ENCODE results near the gene CEL.

DNA sequence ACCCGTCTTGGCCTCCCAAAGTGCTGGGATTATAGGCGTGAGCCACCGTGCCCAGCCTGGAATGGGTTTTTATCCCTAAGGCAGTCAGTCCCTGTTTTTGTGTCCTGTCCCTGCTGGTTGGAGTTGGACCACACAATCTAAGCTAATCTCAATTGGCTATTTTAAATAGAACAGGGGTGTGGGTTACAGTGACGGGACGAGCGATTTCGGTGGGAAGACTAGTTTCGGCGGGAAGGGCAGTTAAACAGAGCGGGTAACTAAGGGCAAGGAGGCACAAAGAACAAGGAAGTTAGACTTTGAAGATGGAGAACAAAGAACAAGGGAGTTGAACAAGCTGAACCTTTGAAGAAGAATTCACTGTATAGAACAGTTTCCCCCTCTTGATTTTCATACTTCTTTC, 29.6 kb upstream of the CEL start:
- TF ChIP-seq, protein P1, sequence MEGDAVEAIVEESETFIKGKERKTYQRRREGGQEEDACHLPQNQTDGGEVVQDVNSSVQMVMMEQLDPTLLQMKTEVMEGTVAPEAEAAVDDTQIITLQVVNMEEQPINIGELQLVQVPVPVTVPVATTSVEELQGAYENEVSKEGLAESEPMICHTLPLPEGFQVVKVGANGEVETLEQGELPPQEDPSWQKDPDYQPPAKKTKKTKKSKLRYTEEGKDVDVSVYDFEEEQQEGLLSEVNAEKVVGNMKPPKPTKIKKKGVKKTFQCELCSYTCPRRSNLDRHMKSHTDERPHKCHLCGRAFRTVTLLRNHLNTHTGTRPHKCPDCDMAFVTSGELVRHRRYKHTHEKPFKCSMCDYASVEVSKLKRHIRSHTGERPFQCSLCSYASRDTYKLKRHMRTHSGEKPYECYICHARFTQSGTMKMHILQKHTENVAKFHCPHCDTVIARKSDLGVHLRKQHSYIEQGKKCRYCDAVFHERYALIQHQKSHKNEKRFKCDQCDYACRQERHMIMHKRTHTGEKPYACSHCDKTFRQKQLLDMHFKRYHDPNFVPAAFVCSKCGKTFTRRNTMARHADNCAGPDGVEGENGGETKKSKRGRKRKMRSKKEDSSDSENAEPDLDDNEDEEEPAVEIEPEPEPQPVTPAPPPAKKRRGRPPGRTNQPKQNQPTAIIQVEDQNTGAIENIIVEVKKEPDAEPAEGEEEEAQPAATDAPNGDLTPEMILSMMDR (IDR thresholded peaks at IDR 0.05) = no peak
- no peak for TF ChIP-seq POLR2A (IDR thresholded peaks at IDR 0.05)
